Measurements from ENCODE around the gene SLC39A12.

The SLC39A12 gene

DNA sequence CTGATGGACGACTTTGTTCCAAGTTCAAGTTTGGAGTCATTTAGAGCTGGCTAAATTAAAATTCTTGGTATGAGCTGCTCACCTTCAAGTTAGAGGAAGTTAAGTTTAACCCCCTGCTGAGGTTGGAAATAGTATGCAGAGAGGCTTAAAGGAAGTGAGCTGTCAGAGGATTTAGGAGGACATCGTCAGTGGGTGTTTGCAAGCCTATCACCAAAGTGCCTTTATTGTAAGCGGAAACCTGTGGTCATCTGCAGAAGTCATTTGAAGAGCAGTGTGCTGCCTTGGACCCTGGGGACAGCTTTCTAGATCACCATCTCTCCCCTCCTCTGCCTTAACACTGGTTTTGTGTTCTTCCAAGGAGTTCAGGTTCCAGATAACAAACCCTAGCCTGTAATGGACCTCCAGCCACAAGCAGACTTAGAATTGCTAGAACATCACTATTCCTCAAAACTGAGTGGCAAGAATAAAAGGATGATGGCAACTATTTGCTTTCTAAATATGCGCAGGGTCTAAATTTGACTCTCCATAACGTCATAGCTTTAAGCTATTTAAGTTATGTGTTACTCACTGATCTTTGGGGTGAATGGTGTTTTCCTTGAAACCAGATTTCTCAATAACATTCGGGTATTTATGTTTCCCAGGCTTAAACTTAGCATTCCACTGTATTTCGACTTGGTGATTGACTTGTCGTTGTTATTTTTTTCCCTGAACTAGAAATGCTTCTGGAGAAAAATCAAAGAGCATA is 93.4 kb downstream of the SLC39A12 start:
- no peak overlapping the region for H3K4me3 ChIP-seq (ENCODE audit: low read depth, low read length)
- ChIA-PET POLR2A (interaction anchor here (1.4 kb wide), 1 partner anchor 121 kb away, joined by 5 read pairs; no protein-coding TSS in a partner anchor), CTCF (interaction anchor here (1.1 to 1.5 kb wide), 2 partner anchors 60 to 134 kb away, joined by 4 to 7 read pairs; no protein-coding TSS in a partner anchor)
- TF ChIP-seq, protein P1, sequence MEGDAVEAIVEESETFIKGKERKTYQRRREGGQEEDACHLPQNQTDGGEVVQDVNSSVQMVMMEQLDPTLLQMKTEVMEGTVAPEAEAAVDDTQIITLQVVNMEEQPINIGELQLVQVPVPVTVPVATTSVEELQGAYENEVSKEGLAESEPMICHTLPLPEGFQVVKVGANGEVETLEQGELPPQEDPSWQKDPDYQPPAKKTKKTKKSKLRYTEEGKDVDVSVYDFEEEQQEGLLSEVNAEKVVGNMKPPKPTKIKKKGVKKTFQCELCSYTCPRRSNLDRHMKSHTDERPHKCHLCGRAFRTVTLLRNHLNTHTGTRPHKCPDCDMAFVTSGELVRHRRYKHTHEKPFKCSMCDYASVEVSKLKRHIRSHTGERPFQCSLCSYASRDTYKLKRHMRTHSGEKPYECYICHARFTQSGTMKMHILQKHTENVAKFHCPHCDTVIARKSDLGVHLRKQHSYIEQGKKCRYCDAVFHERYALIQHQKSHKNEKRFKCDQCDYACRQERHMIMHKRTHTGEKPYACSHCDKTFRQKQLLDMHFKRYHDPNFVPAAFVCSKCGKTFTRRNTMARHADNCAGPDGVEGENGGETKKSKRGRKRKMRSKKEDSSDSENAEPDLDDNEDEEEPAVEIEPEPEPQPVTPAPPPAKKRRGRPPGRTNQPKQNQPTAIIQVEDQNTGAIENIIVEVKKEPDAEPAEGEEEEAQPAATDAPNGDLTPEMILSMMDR (IDR thresholded peaks at IDR 0.05; ENCODE audit: insufficient read depth, low read length, missing control alignments) = no peak
- peak; percentile 45 for DNase-seq (ENCODE audit: low read depth, low spot score)

DNA sequence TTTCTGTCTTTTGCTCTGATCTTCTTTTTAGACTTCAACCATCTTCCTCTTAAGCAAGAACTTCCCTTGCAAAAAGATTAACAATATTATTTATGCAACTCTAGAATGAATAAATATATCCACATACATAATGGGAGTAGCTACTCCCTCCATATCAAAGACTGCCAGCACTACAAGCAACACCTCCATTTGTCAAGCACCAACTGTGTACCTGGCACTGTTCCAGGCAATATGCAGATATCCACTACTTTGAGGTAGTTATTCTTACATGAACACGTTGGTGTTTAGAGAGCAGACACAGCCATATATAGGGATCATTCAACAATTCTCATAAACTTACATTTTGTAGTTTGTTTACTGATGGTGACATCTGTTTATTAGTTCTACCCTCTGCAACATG is 104.9 kb downstream of the SLC39A12 start:
- DNase-seq (ENCODE audit: low read depth, low spot score) = no peak
- no peak overlapping the region for H3K4me3 ChIP-seq (ENCODE audit: low read depth, low read length)
- CTCF ChIA-PET = no interaction called here
- TF ChIP-seq, protein P1 (IDR thresholded peaks at IDR 0.05; ENCODE audit: insufficient read depth, low read length, missing control alignments) = no peak
- POLR2A ChIA-PET = no interaction called here

DNA sequence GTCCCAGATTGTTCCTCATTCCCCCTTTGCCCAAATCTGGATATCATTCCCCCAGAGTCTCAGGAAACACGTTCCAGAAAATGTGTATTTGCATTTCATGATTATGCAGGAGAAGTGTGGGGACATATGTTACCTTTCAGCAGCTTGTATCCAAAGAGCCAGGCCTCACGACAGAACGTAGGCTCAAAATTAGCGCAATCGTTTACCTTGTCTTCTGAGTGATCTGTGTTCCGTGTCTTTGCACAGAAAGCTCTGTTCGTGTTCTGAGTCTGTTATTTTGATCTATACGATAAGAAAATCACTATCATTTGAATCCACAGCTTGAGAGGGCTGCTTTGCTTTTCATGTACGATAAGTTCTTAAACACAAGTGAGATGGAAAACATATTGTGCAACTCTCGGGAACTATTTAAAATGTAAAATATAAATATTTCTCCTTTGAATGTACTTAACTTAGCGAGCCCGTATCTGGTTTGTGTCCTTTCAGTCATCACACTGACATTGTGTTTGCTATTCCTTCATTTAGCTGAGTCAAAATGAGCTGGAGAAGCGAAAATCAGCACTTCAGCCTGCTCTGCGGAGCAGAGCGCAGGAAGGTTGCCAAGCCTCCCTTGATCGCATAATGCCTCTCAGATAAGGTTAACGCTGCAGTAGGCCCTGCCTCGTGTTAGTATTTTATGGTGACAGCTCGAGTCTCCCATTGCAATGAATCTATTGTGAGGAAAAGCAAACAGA is 108.3 kb downstream of the SLC39A12 start:
- POLR2A ChIA-PET = interaction anchor here (0.6 kb wide), 1 partner anchor 78 kb away, joined by 4 read pairs; no protein-coding TSS in a partner anchor
- TF ChIP-seq, protein P1 (IDR thresholded peaks at IDR 0.05; ENCODE audit: insufficient read depth, low read length, missing control alignments) = no peak
- CTCF ChIA-PET = no interaction called here

DNA sequence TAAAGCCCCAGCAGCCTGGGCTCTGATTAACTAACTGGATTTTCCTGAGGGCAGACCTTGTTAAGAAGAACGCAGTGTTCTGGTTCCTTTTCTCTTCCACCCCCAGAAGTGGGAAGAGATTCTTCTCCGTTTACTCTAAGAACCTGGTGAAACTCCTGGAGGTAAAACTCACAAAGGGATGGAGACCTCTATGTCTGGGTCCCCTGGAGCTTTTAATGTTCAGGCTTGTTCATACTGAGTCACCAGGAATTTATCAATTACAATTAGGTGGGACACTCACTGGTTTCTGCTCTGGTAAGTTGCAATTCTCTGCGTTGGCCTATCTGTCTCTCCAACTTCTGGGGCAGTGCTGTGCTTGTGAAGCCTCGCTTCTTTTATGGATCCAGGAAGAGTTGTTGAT is 115.2 kb downstream of the SLC39A12 start:
- POLR2A ChIA-PET = no interaction called here

More for the DNA sequence above, 108.3 kb downstream of the SLC39A12 start:
- no peak for DNase-seq (ENCODE audit: low read depth, low spot score)
- no peak overlapping the region for H3K4me3 ChIP-seq (ENCODE audit: low read depth, low read length)

DNA sequence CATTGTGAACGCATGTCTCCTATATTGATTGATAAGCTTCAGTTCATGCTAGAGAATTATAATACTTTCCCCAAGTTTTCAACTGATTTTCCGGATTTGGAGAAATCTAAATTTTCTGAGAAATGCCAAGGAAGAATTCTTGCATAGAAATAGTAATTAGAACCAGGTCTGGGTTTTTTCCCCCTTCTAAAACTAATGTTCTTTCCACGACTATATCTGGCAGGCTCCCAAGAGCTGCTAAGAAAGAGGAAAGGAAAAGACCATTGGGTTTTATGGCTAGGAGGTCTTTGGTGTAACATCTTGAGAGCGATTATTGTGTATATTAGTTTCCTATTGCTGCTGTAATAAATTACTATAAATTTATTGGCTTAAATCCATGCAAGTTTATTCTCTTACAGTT is 116.7 kb downstream of the SLC39A12 start:
- CTCF ChIA-PET = no interaction called here

More for the DNA sequence above, 115.2 kb downstream of the SLC39A12 start:
- TF ChIP-seq, protein P1 (IDR thresholded peaks at IDR 0.05; ENCODE audit: insufficient read depth, low read length, missing control alignments) = no peak
- CTCF ChIA-PET = no interaction called here
- no peak for DNase-seq (ENCODE audit: low read depth, low spot score)
- H3K4me3 ChIP-seq (ENCODE audit: low read depth, low read length) = no peak overlapping the region

More for the DNA sequence above, 116.7 kb downstream of the SLC39A12 start:
- TF ChIP-seq, protein P1 (IDR thresholded peaks at IDR 0.05; ENCODE audit: insufficient read depth, low read length, missing control alignments) = no peak
- POLR2A ChIA-PET = no interaction called here
- no peak for DNase-seq (ENCODE audit: low read depth, low spot score)
- no peak overlapping the region for H3K4me3 ChIP-seq (ENCODE audit: low read depth, low read length)

All from AG04449 (cell line).